Choroid plexus epithelial cell (primary cell): ENCODE data around the gene MYLK.

Experiments
- DNase-seq: peaks from one replicate; pipeline ENCODE4 v3.0.0-alpha.2; 2010; ENCODE audit warnings: low read depth
- H3K4me3 ChIP-seq: 2 replicates; pipeline ENCODE4 v1.5.1; 2011; ENCODE audit warnings: low read depth, mild to moderate bottlenecking, control low read depth, low read length, moderate library complexity
- TF ChIP-seq, protein P1 (sequence below): conservative IDR thresholded peaks from 2 replicates; pipeline ENCODE4 v1.5.1; 2011; ENCODE audit warnings: low read depth, mild to moderate bottlenecking, control low read depth, inconsistent platforms, low read length, moderate library complexity

Gene MYLK

DNA sequence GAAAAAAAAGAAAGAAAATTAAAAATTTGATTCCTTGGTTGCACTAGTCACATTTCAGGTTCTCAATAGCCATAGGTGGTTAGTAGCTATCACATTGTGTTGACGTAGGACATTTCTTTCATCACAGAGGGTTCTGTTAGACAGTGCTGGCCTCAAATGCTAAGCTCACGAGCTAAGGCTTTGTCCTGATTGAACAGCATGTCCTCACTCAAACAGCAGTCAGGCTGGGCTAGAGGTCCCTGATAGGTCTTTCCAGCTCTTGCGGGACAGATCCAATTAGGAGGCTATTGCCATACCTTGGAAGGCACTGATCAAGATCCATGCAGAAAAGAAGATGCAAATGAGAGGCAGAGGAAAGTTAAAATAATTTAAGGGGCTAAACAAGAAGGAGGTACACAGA lies 213.4 kb downstream of the MYLK start:
- no peak overlapping the region for H3K4me3 ChIP-seq
- TF ChIP-seq, protein P1, sequence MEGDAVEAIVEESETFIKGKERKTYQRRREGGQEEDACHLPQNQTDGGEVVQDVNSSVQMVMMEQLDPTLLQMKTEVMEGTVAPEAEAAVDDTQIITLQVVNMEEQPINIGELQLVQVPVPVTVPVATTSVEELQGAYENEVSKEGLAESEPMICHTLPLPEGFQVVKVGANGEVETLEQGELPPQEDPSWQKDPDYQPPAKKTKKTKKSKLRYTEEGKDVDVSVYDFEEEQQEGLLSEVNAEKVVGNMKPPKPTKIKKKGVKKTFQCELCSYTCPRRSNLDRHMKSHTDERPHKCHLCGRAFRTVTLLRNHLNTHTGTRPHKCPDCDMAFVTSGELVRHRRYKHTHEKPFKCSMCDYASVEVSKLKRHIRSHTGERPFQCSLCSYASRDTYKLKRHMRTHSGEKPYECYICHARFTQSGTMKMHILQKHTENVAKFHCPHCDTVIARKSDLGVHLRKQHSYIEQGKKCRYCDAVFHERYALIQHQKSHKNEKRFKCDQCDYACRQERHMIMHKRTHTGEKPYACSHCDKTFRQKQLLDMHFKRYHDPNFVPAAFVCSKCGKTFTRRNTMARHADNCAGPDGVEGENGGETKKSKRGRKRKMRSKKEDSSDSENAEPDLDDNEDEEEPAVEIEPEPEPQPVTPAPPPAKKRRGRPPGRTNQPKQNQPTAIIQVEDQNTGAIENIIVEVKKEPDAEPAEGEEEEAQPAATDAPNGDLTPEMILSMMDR = no peak
- no peak for DNase-seq

DNA sequence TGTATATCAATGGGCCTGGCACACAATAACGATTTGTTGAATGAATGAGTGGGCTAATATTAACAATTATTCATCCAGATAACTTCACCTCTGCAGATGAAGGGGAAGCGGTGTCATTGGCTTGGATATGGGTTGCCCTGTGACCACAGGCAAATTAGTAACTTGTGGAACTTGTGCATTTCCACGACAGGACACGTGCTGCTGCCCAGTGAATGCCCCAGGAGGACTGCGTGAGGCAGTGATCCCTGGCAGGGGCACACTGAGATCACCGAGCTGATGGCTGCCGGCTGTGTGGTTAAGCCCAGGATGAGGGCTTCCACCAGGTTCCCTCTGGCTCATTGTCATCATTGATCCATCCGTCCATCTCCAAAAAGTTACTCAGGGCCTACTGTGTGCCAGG lies 215.2 kb downstream of the MYLK start:
- TF ChIP-seq, protein P1 = no peak
- no peak overlapping the region for H3K4me3 ChIP-seq
- no peak for DNase-seq

DNA sequence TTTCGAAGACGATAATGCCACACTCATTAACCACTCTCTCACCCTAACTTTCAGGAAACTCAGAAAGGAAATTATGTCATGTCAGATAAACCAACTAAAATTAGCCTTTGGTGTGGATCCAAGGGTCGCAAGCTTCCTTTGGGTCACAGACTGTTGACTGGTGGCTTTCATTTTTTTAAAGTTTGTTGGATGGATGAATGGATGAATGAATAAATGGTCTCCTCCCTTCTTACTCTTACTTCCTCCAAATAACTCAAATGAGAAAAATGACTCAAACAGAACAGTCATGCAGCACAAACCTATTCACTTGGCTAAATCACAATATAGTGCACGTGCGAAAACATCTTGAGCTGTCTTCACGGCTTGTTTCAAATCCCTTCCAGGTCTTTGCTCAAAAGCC lies 216.3 kb downstream of the MYLK start:
- no peak for DNase-seq
- no peak overlapping the region for H3K4me3 ChIP-seq
- TF ChIP-seq, protein P1 = no peak

DNA sequence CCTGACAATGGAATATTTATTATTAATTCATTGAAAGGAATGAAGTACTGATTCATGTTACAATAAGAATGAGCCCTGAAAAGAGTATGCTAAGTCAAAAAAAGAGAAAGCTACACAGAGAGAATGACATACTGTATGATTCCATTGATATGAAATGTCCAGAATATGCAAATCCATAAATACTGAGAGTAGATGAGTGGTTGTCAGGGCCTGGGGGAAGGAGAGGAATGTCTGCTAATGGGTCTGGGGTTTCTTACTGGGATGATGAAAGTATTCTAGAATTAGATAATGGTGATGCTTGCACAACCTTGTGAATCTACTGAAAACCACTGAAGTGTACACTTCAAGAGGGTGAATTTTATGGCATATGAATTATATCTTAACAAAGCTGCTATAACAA lies 219.4 kb downstream of the MYLK start:
- TF ChIP-seq, protein P1 = no peak
- no peak overlapping the region for H3K4me3 ChIP-seq

GRCh38 chr3:123663977-123664376 lies 220.2 kb downstream of the MYLK start:
- TF ChIP-seq, protein P1 = no peak
- no peak for DNase-seq
- H3K4me3 ChIP-seq = no peak overlapping the region

More for the DNA sequence above, 219.4 kb downstream of the MYLK start:
- DNase-seq = no peak

DNA sequence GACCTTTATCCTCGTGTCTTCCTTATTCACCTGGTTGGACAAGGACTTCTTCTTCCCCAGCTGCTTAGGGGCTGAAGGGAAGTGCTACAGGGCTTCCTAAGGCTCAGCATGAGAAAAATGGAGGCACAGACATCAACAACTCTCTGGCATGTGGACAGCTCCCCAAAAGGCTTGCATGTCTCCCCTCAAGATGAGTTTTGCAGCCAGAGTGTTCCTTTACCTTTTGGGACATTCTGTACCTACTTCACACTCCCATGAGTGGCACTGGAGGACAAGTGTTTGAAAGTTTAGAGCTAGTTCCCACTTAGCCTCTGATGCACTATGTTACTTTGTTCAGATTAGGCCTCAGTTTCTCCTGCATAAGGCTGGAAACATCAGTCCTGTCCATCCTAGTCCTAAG lies 222.2 kb downstream of the MYLK start:
- no peak overlapping the region for H3K4me3 ChIP-seq
- TF ChIP-seq, protein P1 = no peak
- DNase-seq = no peak

DNA sequence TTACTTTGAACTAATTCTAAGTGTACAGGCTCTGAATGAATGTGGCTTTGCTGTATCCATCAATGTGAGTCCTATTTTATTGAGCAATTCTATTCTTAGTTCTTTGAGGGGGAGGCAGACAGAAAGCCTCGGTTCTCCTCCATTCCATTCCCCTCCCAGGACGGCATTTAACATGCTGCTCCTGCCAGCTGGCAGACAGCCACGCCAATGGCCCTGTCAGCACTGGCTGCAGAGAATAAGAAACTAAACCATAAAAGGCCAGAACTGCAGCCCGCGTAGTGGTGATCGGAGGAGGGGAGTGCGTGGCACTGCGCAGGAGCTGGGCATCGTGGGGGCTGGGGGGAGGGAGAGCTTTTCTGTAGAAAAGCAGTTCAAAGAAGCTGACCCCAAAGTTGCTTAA lies 223.2 kb downstream of the MYLK start:
- H3K4me3 ChIP-seq = no peak overlapping the region
- TF ChIP-seq, protein P1 = peak; percentile 9
- DNase-seq = peak; percentile 99
